HG02642 (cell line): Measurements from ENCODE around the gene KRT37.
"Not testable (repeated sequence)": the region's sequence is repeated elsewhere in the genome, so short reads cannot be mapped to it uniquely, and the experiment has no call there.

ENCODE experiments used
- ATAC-seq: cut with Tn5 transposase; IDR thresholded peaks from one replicate; pipeline ENCODE4 v1.9.1; 2021; ENCODE audit warnings: mild to moderate bottlenecking; ENCODE audit not compliant: unreplicated experiment, poor library complexity

The KRT37 gene

GRCh38 chr17:41437769-41438168 is 13.4 kb upstream of the KRT37 start:
- no peak for ATAC-seq

- ATAC-seq: no peak
Measured at GRCh38 chr17:41437254-41437653, 12.9 kb upstream of the KRT37 start.

GRCh38 chr17:41434415-41434814 is 10.0 kb upstream of the KRT37 start:
- ATAC-seq: no peak

GRCh38 chr17:41434005-41434404 is 9.6 kb upstream of the KRT37 start:
- ATAC-seq: no peak

GRCh38 chr17:41433586-41433985 is 9.2 kb upstream of the KRT37 start:
- no peak for ATAC-seq

- ATAC-seq: not testable (repeated sequence)
Measured at GRCh38 chr17:41430376-41430775, 6.0 kb upstream of the KRT37 start.

GRCh38 chr17:41429667-41430066 is 5.3 kb upstream of the KRT37 start:
- no peak for ATAC-seq

GRCh38 chr17:41428591-41429291 is 4.4 kb upstream of the KRT37 start:
- no peak for ATAC-seq

- ATAC-seq: not testable (repeated sequence)
Measured at GRCh38 chr17:41422586-41422985, 1.8 kb downstream of the KRT37 start.

GRCh38 chr17:41421617-41422016 is 2.8 kb downstream of the KRT37 start:
- ATAC-seq: no peak

- no peak for ATAC-seq
Measured at GRCh38 chr17:41421116-41421515, 3.3 kb downstream of the KRT37 start.

- ATAC-seq: no peak
Measured at GRCh38 chr17:41420134-41420533, 4.3 kb downstream of the KRT37 start.

GRCh38 chr17:41419716-41420115 is 4.7 kb downstream of the KRT37 start:
- no peak for ATAC-seq

GRCh38 chr17:41418116-41418860 is 6.1 kb downstream of the KRT37 start:
- ATAC-seq: no peak

- no peak for ATAC-seq
Measured at GRCh38 chr17:41417576-41418015, 6.8 kb downstream of the KRT37 start.

- no peak for ATAC-seq
Measured at GRCh38 chr17:41417127-41417526, 7.3 kb downstream of the KRT37 start.

- no peak for ATAC-seq
Measured at GRCh38 chr17:41416479-41416878, 7.9 kb downstream of the KRT37 start.

- ATAC-seq: no peak
Measured at GRCh38 chr17:41415833-41416335, 8.5 kb downstream of the KRT37 start.

GRCh38 chr17:41415411-41415810 is 9.0 kb downstream of the KRT37 start:
- no peak for ATAC-seq

- no peak for ATAC-seq
Measured at GRCh38 chr17:41413982-41414381, 10.4 kb downstream of the KRT37 start.

GRCh38 chr17:41413353-41413957 is 10.9 kb downstream of the KRT37 start:
- ATAC-seq: no peak
